Measurements from ENCODE around the gene SPSB4. TPM values are rescaled to one million over a fixed set of nuclear protein-coding genes. Genes with fewer than 3 reads are reported as not detected.

The SPSB4 gene
- total RNA-seq, 2 experiments from 2014 or later: not detected

DNA sequence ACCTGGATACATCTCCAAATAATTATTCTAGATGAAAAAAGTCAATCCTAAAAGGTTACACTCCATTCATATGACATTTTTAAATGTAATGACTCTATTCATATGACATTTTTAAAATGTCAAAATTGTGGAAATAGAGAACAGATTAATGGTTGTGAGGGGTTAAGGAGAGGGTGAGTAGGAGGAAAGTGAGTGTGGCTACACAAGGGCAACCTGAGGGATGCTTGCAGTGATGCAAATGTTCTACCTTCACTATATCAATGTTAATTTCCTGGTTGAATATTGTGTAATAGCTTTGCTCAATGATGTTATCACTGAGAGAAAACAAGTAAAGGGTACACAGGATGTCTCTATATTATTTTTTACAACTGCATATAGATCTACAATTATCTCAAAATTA lies 125.6 kb downstream of the SPSB4 start:
- ChIA-PET CTCF (ENCODE audit: unreplicated experiment) (no interaction called here), POLR2A (interaction anchor here (1.1 kb wide), 1 partner anchor 9 kb away, joined by 3 read pairs; no protein-coding TSS in a partner anchor)
- no peaks in the 10 kb centered on the region for H3K4me1 ChIP-seq (ENCODE audit: insufficient read depth, low read length, poor library complexity, severe bottlenecking)
- H3K9me2 ChIP-seq (ENCODE audit: insufficient read depth, low read length): no peaks in the 10 kb centered on the region
- DNase-seq (ENCODE audit: low spot score): no peak
- H3K9me3 ChIP-seq (ENCODE audit: low read length): no peaks in the 10 kb centered on the region; the same call in 1 of the 2 replicates
- no peak overlapping the region for H3K27ac ChIP-seq (ENCODE audit: low read depth, low read length, poor library complexity, severe bottlenecking)
- H4K20me1 ChIP-seq (ENCODE audit: insufficient read depth, low read length): no peaks in the 10 kb centered on the region
- BruUV-seq (replicated peaks): no TSS peak
- H3K79me2 ChIP-seq (ENCODE audit: insufficient read depth, low read depth, low read length): no peaks in the 10 kb centered on the region
- H3K4me2 ChIP-seq (ENCODE audit: low read length): no peak overlapping the region
- intact Hi-C loops (cut with micrococcal nuclease; ENCODE audit: unreplicated experiment): no loop called here
- no peaks in the 10 kb centered on the region for H3K36me3 ChIP-seq (ENCODE audit: insufficient read depth, low read length)
- H2AFZ ChIP-seq (ENCODE audit: low read length): no peak overlapping the region
- H3K4me3 ChIP-seq (ENCODE audit: low read depth, low read length, poor library complexity, severe bottlenecking): no peak overlapping the region
- TF ChIP-seq EZH2phosphoT487 (IDR thresholded peaks at IDR 0.05; ENCODE audit: borderline replicate concordance, low read depth, low read length): no peak
- TF ChIP-seq, protein P1, sequence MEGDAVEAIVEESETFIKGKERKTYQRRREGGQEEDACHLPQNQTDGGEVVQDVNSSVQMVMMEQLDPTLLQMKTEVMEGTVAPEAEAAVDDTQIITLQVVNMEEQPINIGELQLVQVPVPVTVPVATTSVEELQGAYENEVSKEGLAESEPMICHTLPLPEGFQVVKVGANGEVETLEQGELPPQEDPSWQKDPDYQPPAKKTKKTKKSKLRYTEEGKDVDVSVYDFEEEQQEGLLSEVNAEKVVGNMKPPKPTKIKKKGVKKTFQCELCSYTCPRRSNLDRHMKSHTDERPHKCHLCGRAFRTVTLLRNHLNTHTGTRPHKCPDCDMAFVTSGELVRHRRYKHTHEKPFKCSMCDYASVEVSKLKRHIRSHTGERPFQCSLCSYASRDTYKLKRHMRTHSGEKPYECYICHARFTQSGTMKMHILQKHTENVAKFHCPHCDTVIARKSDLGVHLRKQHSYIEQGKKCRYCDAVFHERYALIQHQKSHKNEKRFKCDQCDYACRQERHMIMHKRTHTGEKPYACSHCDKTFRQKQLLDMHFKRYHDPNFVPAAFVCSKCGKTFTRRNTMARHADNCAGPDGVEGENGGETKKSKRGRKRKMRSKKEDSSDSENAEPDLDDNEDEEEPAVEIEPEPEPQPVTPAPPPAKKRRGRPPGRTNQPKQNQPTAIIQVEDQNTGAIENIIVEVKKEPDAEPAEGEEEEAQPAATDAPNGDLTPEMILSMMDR (conservative IDR thresholded peaks at IDR 0.05; ENCODE audit: low read length): no peak

DNA sequence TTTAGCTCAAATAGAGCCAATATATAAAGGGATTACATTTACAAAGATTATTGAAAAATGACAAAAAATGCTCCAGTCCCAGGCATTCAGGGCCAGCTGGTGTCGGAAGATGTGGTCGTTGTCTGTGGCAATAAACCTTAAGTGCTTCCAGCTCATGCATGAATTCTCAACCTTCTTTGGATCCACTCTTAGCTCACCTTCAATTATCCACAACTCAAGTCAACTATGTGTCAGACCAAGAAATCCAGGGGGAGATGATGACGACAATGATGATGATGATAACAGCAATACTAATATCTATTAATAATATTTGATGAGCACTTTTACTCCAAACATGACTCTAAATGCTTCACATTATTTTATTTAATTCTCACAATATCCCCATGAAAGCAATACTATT lies 126.9 kb downstream of the SPSB4 start:
- POLR2A ChIA-PET: interaction anchor here (0.6 kb wide), 1 partner anchor 573 kb away, joined by 3 read pairs; no protein-coding TSS in a partner anchor
- no peak overlapping the region for H3K4me3 ChIP-seq (ENCODE audit: low read depth, low read length, poor library complexity, severe bottlenecking)
- no peaks in the 10 kb centered on the region for H3K36me3 ChIP-seq (ENCODE audit: insufficient read depth, low read length)
- DNase-seq (ENCODE audit: low spot score): no peak
- no peaks in the 10 kb centered on the region for H3K79me2 ChIP-seq (ENCODE audit: insufficient read depth, low read depth, low read length)
- H2AFZ ChIP-seq (ENCODE audit: low read length): no peak overlapping the region
- no peaks in the 10 kb centered on the region; the same call in 1 of the 2 replicates for H3K9me3 ChIP-seq (ENCODE audit: low read length)
- no peaks in the 10 kb centered on the region for H3K4me1 ChIP-seq (ENCODE audit: insufficient read depth, low read length, poor library complexity, severe bottlenecking)
- H3K4me2 ChIP-seq (ENCODE audit: low read length): no peak overlapping the region
- no peak overlapping the region for H3K27ac ChIP-seq (ENCODE audit: low read depth, low read length, poor library complexity, severe bottlenecking)
- intact Hi-C loops (cut with micrococcal nuclease; ENCODE audit: unreplicated experiment): no loop called here
- no peaks in the 10 kb centered on the region for H4K20me1 ChIP-seq (ENCODE audit: insufficient read depth, low read length)
- TF ChIP-seq EZH2phosphoT487 (IDR thresholded peaks at IDR 0.05; ENCODE audit: borderline replicate concordance, low read depth, low read length): no peak
- TF ChIP-seq, protein P1 (conservative IDR thresholded peaks at IDR 0.05; ENCODE audit: low read length): no peak
- no peaks in the 10 kb centered on the region for H3K9me2 ChIP-seq (ENCODE audit: insufficient read depth, low read length)
- BruUV-seq (replicated peaks): no TSS peak
- CTCF ChIA-PET (ENCODE audit: unreplicated experiment): interaction anchor here (1.1 kb wide), 1 partner anchor 14 kb away, joined by 3 read pairs; no protein-coding TSS in a partner anchor

DNA sequence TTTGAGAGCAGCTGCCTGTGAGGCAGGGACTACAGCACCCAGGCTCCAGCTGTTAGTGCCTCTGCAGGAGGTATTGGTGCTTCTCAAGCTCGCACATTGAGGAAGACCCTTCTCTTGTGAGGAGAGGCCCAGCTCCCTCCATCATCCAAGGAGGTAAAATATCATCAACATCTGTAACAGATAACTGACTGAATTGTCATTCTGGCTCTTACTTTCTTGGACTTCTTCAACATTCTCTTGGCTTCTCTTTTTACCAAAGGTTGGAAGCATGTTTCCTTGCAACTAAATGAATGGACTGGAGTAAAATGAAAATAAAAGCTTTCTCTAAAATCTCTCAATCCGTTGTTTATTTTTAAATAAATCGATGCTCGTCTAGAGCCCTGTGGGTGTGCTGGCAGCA lies 127.4 kb downstream of the SPSB4 start:
- ChIA-PET POLR2A (interaction anchor here (0.6 kb wide), 1 partner anchor 572 kb away, joined by 3 read pairs; no protein-coding TSS in a partner anchor), CTCF (ENCODE audit: unreplicated experiment) (interaction anchor here (1.1 kb wide), 1 partner anchor 13 kb away, joined by 3 read pairs; no protein-coding TSS in a partner anchor)
- no peak overlapping the region for H3K27ac ChIP-seq (ENCODE audit: low read depth, low read length, poor library complexity, severe bottlenecking)
- no peaks in the 10 kb centered on the region for H3K36me3 ChIP-seq (ENCODE audit: insufficient read depth, low read length)
- no peaks in the 10 kb centered on the region for H3K4me1 ChIP-seq (ENCODE audit: insufficient read depth, low read length, poor library complexity, severe bottlenecking)
- H2AFZ ChIP-seq (ENCODE audit: low read length): no peak overlapping the region
- no TSS peak for BruUV-seq (replicated peaks)
- H3K4me3 ChIP-seq (ENCODE audit: low read depth, low read length, poor library complexity, severe bottlenecking): no peak overlapping the region
- H3K79me2 ChIP-seq (ENCODE audit: insufficient read depth, low read depth, low read length): no peaks in the 10 kb centered on the region
- no peak overlapping the region for H3K4me2 ChIP-seq (ENCODE audit: low read length)
- no peaks in the 10 kb centered on the region for H3K9me2 ChIP-seq (ENCODE audit: insufficient read depth, low read length)
- TF ChIP-seq, protein P1 (conservative IDR thresholded peaks at IDR 0.05; ENCODE audit: low read length): no peak
- TF ChIP-seq EZH2phosphoT487 (IDR thresholded peaks at IDR 0.05; ENCODE audit: borderline replicate concordance, low read depth, low read length): no peak
- H3K9me3 ChIP-seq (ENCODE audit: low read length): no peaks in the 10 kb centered on the region; the same call in 1 of the 2 replicates
- intact Hi-C loops (cut with micrococcal nuclease; ENCODE audit: unreplicated experiment): no loop called here
- DNase-seq (ENCODE audit: low spot score): no peak
- no peaks in the 10 kb centered on the region for H4K20me1 ChIP-seq (ENCODE audit: insufficient read depth, low read length)
